T-helper 17 cell (primary cell): ENCODE results near the gene WWOX. TPM values are rescaled to one million over a fixed set of nuclear protein-coding genes. Genes with fewer than 3 reads are reported as not detected.

Experiments used
- ATAC-seq: fragments of 150-1000 bp; cut with Tn5 transposase; 2 replicates; pipeline ENCODE4 v1.10.0; 2021; ENCODE audit warnings: mild to moderate bottlenecking, moderate library complexity
- DNase-seq, 3 donors: peaks; one replicate each; pipeline versions ENCODE4 v3.0.0 to v3.0.0-alpha.2; 2020 to 2021
- H3K9me3 ChIP-seq: one replicate; pipeline ENCODE4 v1.7.0; 2013; ENCODE audit warnings: low read length, mild to moderate bottlenecking; ENCODE audit not compliant: control insufficient read depth, poor library complexity, severe bottlenecking
- H3K27ac Mint-ChIP-seq: one replicate; pipeline ENCODE4 v1.8.0; 2022; ENCODE audit warnings: mild to moderate bottlenecking, moderate library complexity, mixed read lengths
- H3K27me3 Mint-ChIP-seq: one replicate; pipeline ENCODE4 v1.8.0; 2022; ENCODE audit warnings: mixed read lengths
- H3K36me3 Mint-ChIP-seq: one replicate; pipeline ENCODE4 v1.8.0; 2022; ENCODE audit warnings: low read depth, mixed read lengths
- H3K4me1 Mint-ChIP-seq: one replicate; pipeline ENCODE4 v1.8.0; 2022; ENCODE audit warnings: mild to moderate bottlenecking, mixed read lengths
- H3K4me3 Mint-ChIP-seq: one replicate; pipeline ENCODE4 v1.8.0; 2022; ENCODE audit warnings: mild to moderate bottlenecking, moderate library complexity, mixed read lengths
- total RNA-seq, 4 donors: library from RNA in 2 of 4; stranded (reverse) in 2 of 4; gene quantifications; one replicate each; pipeline ENCODE4 v1.2.3 and lab custom pipeline; 2022 to 2026

Gene WWOX
- total RNA-seq, 2 donors from 2014 or later, result 26.8 to 29.7 TPM

DNA sequence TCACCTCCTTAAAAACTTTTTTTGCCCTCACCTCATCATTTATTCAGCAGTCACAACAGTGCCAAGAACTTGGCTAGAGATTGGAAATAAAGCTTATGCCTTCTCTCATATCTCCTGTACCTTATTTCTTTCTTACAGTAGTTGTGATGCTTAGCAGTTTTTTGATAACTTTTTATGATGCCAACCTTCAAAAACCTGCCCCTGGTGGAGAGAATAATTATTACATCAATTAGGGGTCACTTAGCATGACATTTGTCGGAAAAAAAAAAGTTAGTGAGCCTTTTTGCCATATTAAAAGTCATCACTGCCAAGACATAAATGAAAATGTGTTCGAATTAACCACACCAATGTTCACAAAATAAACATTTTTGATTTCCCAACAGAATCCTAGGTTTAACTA is 296.6 kb downstream of the WWOX start:
- Mint-ChIP-seq H3K4me3 (no peak overlapping the region), H3K27ac (no peak overlapping the region), H3K36me3 (peaks cover 2% of the 10 kb centered on the region), H3K4me1 (no peaks in the 10 kb centered on the region), H3K27me3 (no peaks in the 10 kb centered on the region)
- DNase-seq (no peak), ATAC-seq (no peak)
- H3K9me3 ChIP-seq, result no peaks in the 10 kb centered on the region

GRCh38 chr16:78396673-78397072 is 297.2 kb downstream of the WWOX start:
- Mint-ChIP-seq H3K4me1 (no peaks in the 10 kb centered on the region), H3K27me3 (no peaks in the 10 kb centered on the region), H3K4me3 (no peak overlapping the region), H3K36me3 (peaks cover 2% of the 10 kb centered on the region), H3K27ac (no peak overlapping the region)
- no peaks in the 10 kb centered on the region for H3K9me3 ChIP-seq
- DNase-seq (no peak), ATAC-seq (no peak)

DNA sequence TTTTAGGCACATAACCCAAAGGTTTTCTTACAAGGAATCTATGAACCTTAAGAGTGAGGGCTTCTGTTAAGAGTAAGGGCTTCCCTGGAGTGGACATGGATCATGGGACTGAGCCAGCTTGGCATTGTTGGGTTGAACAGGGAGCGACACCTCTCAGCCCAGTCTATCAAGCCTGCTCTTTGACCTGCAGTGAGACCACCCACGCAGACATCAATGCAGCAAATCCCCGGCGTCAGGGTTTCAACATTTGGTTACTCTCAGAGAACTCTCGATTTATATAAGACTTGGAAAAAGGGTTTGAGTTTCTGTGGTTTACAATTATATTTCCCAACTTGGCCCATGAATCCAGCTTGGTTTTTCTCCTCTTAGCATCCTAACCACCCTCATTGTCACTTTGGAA is 299.9 kb downstream of the WWOX start:
- Mint-ChIP-seq H3K4me3 (no peak overlapping the region), H3K36me3 (peaks cover 2% of the 10 kb centered on the region), H3K27me3 (no peaks in the 10 kb centered on the region), H3K27ac (no peak overlapping the region), H3K4me1 (no peaks in the 10 kb centered on the region)
- no peak for DNase-seq
- H3K9me3 ChIP-seq, result no peaks in the 10 kb centered on the region
- ATAC-seq, result no peak

- ATAC-seq (no peak), DNase-seq (no peak)
- no peaks in the 10 kb centered on the region for H3K27me3 Mint-ChIP-seq
- H3K9me3 ChIP-seq, result no peaks in the 10 kb centered on the region
- no peak overlapping the region for H3K4me3 Mint-ChIP-seq
- no peaks in the 10 kb centered on the region for H3K36me3 Mint-ChIP-seq
- H3K27ac Mint-ChIP-seq, result no peak overlapping the region
- no peaks in the 10 kb centered on the region for H3K4me1 Mint-ChIP-seq
These were observed 303.4 kb downstream of the WWOX start for GRCh38 chr16:78402833-78403232.

GRCh38 chr16:78405040-78405439 is 305.6 kb downstream of the WWOX start:
- no peak for ATAC-seq
- Mint-ChIP-seq H3K36me3 (peaks cover 1% of the 10 kb centered on the region), H3K27me3 (no peaks in the 10 kb centered on the region), H3K27ac (no peak overlapping the region), H3K4me3 (no peak overlapping the region), H3K4me1 (no peaks in the 10 kb centered on the region)
- no peak for DNase-seq
- H3K9me3 ChIP-seq, result no peaks in the 10 kb centered on the region

DNA sequence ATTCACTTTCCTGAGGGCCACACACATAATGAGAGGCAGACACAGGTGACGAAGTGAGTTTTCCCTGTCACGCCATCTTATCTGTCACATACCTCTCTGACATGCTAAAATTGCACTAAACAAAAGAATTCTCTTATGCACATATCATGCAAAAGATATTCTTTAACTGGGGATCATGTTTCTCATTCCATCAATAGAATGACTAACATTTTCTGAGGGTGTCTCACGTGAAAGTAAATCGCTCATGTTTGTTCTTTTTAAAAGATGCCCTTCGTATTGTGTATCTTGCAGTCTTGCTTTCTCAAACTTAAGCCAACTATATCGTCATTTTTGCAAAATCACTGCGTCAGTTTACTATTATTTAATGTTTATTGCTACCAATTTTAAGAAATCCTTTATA is 306.4 kb downstream of the WWOX start:
- Mint-ChIP-seq H3K27me3 (no peaks in the 10 kb centered on the region), H3K4me1 (no peaks in the 10 kb centered on the region), H3K27ac (no peak overlapping the region), H3K4me3 (no peak overlapping the region), H3K36me3 (peaks cover 2% of the 10 kb centered on the region)
- no peak for DNase-seq
- ATAC-seq, result no peak
- H3K9me3 ChIP-seq, result no peaks in the 10 kb centered on the region

GRCh38 chr16:78407191-78407590 is 307.7 kb downstream of the WWOX start:
- no peaks in the 10 kb centered on the region for H3K27me3 Mint-ChIP-seq
- H3K9me3 ChIP-seq, result no peaks in the 10 kb centered on the region
- H3K4me3 Mint-ChIP-seq, result no peak overlapping the region
- H3K36me3 Mint-ChIP-seq, result peaks cover 2% of the 10 kb centered on the region
- DNase-seq (no peak), ATAC-seq (no peak)
- no peak overlapping the region for H3K27ac Mint-ChIP-seq
- no peaks in the 10 kb centered on the region for H3K4me1 Mint-ChIP-seq

DNA sequence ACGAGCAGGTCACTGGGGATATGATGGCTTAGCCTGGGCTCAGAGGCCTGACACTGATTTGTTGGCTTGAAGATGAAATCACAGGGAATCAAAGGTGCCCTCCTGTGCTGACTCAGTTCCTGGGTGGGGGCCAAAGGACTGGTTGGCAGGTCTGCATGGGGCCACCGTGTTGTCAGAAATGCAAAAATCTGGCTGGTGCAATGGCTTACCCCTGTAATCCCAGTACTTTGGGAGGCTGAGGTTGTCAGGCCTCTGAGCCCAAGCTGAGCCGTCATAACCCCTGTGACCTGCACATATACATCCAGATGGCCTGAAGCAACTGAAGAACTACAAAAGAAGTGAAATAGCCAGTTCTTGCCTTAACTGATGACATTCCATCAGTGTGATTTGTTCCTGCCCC is 314.2 kb downstream of the WWOX start:
- Mint-ChIP-seq H3K36me3 (peaks cover 5% of the 10 kb centered on the region), H3K4me1 (no peaks in the 10 kb centered on the region), H3K27me3 (no peaks in the 10 kb centered on the region), H3K4me3 (no peak overlapping the region), H3K27ac (no peak overlapping the region)
- no peaks in the 10 kb centered on the region for H3K9me3 ChIP-seq
- no peak for DNase-seq
- no peak for ATAC-seq

DNA sequence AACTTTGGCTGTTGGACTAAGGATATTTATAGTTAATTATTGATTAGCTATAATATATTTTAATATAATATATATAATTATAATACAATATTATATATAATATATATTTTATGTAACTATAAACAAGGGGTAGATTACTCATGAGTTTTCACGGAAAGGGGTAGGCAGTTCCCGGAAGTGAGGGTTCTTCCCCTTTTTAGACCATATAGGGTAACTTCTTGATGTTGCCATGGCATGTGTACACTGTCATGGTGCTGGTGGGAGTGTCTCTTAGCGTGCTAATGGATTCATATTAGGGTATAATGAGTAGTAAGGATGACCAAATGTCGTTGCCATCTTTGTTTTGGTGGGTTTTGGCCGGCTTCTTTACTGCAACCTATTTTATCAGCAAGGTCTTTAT is 315.6 kb downstream of the WWOX start:
- DNase-seq (no peak), ATAC-seq (no peak)
- no peak overlapping the region for H3K27ac Mint-ChIP-seq
- H3K27me3 Mint-ChIP-seq, result no peaks in the 10 kb centered on the region
- peaks cover 4% of the 10 kb centered on the region for H3K36me3 Mint-ChIP-seq
- no peaks in the 10 kb centered on the region for H3K4me1 Mint-ChIP-seq
- no peaks in the 10 kb centered on the region for H3K9me3 ChIP-seq
- H3K4me3 Mint-ChIP-seq, result no peak overlapping the region

- H3K27me3 Mint-ChIP-seq, result no peaks in the 10 kb centered on the region
These were observed 316.2 kb downstream of the WWOX start for GRCh38 chr16:78415669-78416068.

GRCh38 chr16:78416400-78416799 is 316.9 kb downstream of the WWOX start:
- no peak for DNase-seq
- Mint-ChIP-seq H3K36me3 (peaks cover 3% of the 10 kb centered on the region), H3K27ac (no peak overlapping the region), H3K4me3 (no peak overlapping the region), H3K4me1 (no peaks in the 10 kb centered on the region), H3K27me3 (no peaks in the 10 kb centered on the region)
- H3K9me3 ChIP-seq, result no peaks in the 10 kb centered on the region
- ATAC-seq, result no peak

More at GRCh38 chr16:78415669-78416068, 316.2 kb downstream of the WWOX start:
- DNase-seq, result no peak
- no peaks in the 10 kb centered on the region for H3K9me3 ChIP-seq
- H3K4me1 Mint-ChIP-seq, result no peaks in the 10 kb centered on the region
- no peak overlapping the region for H3K27ac Mint-ChIP-seq
- no peak for ATAC-seq
- H3K4me3 Mint-ChIP-seq, result no peak overlapping the region
- peaks cover 3% of the 10 kb centered on the region for H3K36me3 Mint-ChIP-seq

DNA sequence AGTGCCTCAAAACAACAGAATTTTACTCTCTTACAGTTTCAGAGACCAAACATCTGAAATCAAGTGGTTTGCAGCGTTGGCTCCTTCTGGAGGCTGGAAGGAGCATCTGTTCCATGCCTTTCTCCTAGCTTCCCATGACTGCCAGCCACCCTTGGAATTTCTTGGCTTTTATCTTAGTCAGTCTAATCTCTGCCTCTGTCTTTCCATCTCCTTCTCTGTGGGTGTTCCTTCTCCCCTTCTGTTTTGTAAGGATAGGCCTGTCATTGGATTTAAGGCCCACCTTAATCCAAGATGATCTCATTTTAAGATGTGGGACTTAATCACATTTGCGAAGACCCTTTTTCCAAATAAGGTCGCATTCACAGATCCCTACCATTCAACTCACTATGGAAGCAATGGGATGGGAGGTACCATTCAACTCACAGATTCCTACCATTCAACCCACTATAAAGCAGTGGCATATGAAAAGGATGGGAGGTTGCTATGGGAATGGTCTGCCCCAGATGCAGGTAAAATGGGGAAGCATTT is 321.8 kb downstream of the WWOX start:
- Mint-ChIP-seq H3K4me3 (no peak overlapping the region), H3K36me3 (no peaks in the 10 kb centered on the region), H3K4me1 (no peaks in the 10 kb centered on the region), H3K27ac (no peak overlapping the region), H3K27me3 (no peaks in the 10 kb centered on the region)
- no peaks in the 10 kb centered on the region for H3K9me3 ChIP-seq
- no peak for ATAC-seq
- no peak for DNase-seq

- no peaks in the 10 kb centered on the region for H3K4me1 Mint-ChIP-seq
- no peaks in the 10 kb centered on the region for H3K9me3 ChIP-seq
- ATAC-seq (no peak), DNase-seq (no peak)
- no peaks in the 10 kb centered on the region for H3K36me3 Mint-ChIP-seq
- no peak overlapping the region for H3K4me3 Mint-ChIP-seq
- H3K27ac Mint-ChIP-seq, result no peak overlapping the region
- H3K27me3 Mint-ChIP-seq, result no peaks in the 10 kb centered on the region
These were observed 325.8 kb downstream of the WWOX start for GRCh38 chr16:78425281-78425680.

DNA sequence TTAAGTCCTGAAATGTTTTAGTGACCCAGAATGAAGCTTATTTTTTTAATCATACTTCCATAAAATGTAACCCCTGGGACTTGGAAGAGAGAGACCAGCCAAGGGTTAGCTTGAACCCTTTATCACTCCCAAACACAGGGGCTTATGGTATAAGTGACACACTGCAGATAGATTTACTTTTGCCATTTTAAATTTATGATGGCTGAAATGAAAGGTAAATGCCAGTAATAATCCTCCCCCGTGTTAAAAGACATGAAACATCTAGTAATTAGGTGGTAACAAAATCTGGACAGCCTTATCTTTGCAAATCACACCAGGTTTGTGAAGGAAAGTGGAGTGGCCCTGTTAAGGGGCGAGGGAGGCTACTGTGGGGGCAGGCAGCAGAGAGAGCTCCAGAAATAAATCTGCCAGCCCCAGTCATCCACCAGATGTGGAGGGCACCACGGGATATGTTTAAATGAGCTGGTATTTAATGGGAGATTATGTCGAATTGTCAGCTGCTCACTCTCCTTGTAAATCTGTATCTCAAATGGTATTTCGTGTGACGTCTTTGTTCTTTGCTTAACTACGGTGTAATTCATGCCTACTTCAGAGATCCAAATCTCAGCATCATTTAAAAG is 326.5 kb downstream of the WWOX start:
- no peaks in the 10 kb centered on the region for H3K27me3 Mint-ChIP-seq
- peak overlapping the region; percentile 72 for H3K27ac Mint-ChIP-seq
- H3K36me3 Mint-ChIP-seq, result no peaks in the 10 kb centered on the region
- H3K9me3 ChIP-seq, result no peaks in the 10 kb centered on the region
- no peaks in the 10 kb centered on the region for H3K4me1 Mint-ChIP-seq
- DNase-seq, result no peak
- H3K4me3 Mint-ChIP-seq, result no peak overlapping the region
- ATAC-seq, result no peak
